TTC549 (cell line): ENCODE measurements around the gene DHRS9.
"Not testable (repeated sequence)": the region's sequence is repeated elsewhere in the genome, so short reads cannot be mapped to it uniquely, and the experiment has no call there.

Experiments used
- FAIRE-seq: peaks from 2 replicates; lab custom pipeline; 2012; peaks lifted over from hg19 to GRCh38; lab: Jason Lieb, UNC

DHRS9 gene

DNA sequence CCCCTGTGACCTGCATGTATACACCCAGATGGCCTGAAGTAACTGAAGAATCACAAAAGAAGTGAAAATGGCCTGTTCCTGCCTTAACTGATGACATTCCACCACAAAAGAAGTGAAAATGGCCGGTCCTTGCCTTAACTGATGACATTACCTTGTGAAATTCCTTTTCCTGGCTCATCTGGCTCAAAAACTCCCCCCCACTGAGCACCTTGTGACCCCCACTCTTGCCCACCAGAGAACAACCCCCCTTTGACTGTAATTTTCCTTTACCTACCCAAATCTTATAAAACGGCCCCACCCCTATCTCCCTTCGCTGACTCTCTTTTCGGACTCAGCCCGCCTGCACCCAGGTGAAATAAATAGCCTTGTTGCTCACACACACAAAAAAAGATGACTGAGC is 67.1 kb downstream of the DHRS9 start:
- FAIRE-seq, result not testable (repeated sequence)

- no peak for FAIRE-seq
These were observed 67.6 kb downstream of the DHRS9 start for GRCh38 chr2:169136885-169137534.

DNA sequence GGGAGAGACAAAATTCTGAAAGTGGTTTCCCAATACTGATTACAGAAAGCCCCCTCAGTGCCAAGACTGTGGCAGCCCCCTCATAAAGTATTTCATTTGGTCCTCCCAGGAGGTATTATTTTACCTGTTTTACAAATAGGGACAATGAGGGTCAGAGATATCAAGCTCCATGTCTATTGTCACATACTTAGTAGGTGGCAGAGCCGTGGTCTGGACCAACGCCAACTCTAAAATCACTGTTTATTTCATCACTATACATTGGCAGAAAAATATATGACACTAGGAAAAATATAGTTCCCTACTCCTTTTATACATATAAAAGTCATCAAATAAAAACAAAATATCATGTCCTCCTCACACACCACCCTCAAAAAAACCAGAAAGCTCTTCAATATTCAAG is 68.6 kb downstream of the DHRS9 start:
- FAIRE-seq, result no peak

DNA sequence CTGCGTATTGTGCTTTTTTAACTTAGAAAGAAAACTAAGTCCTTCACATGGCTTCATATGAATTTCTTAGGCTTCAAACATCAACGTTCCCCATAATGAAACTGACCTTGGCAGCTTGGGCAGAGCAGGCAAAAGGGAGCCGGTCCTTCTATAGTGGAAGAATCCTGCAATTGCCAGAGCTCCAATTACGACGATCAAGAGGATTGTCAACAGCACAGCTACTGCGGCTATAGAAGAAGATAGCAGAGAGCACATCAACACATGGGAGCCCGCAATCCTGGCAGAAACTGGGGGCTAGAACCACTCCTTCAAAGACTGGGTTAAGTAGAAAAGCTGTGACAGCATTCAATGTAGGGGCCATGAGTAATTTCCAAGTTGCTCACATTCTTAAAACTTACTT is 69.8 kb downstream of the DHRS9 start:
- FAIRE-seq, result no peak

DNA sequence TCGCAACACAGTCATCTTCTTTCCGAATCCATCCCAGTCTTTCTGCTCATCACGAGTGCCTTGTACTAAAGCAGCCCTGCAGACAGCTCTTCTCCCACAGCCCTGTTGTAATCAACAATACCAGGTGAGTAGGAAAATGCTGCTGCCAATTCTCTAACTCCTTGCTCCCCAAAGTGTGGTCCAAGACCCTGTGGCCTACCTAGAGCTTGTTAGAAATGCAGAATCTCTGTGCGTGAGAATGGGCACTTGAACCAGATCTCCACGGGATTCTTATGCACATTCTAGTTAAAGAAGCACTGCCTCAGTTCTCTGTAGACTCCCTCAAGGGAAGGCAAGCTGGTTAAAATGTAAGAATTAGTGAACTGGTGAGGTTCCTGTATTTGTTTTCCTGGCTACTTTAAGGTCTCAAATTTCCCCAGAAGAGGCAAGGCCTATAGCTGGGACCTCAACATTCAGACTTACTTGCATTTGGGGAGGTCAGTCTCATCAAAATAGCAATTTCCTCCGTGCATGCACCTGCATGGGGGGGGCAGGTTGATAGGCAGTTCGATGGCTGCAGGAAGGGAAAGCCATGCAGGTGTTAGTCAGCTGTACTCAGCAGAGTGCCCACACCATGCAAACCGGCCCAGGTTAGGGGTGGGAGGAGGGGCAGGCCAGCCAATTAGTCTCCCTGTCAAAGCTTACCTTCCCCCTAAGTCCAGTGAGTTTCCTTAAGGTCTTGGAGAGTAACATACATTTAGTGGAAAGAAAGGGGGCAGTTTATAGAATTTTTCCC is 70.8 kb downstream of the DHRS9 start:
- FAIRE-seq, result no peak

- no peak for FAIRE-seq
These were observed 72.5 kb downstream of the DHRS9 start for GRCh38 chr2:169141713-169142352.

DNA sequence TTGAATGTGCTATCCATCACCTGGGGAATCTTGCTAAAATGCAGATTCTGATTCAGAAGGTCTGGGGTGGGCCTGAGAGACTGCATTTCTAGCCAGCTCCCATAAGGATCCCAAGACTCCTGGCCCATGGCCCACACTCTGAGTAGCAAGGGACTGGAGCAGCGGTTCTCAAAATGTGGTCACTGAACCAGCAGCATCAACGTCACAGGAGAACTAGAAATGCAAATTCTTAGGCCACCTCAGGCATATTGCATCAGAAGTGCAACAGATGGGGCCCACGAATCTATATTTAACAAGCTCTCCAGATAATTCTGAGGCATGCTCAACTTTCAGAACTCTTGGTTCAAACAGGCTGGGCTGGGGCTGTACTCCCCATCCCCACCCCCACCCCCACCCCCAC is 74.6 kb downstream of the DHRS9 start:
- no peak for FAIRE-seq
